ENCODE results near the gene CNTNAP2.
"Not testable (repeated sequence)": the region's sequence is repeated elsewhere in the genome, so short reads cannot be mapped to it uniquely, and the experiment has no call there.

The CNTNAP2 gene

DNA sequence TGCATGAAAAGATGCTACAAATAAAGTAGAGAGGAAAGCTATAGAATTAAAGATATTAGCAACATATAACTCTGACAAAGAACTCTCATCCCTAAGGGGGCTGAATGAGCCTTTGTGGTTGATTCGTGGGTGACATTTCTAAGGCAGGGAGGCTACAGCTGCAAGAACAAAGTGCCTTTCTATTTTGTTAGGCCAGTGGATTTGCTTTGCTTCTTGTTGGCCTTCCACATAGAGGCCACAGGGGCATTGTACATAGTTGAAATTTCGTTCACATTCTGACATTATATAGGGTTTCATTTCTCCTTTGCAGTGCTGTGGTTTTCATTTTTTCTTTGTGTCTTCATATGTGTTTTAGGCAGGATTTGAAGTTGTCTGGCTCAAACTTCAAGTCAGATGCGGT lies 1654.7 kb downstream of the CNTNAP2 start:
- no peak for ATAC-seq
- DNase-seq, result no peak

DNA sequence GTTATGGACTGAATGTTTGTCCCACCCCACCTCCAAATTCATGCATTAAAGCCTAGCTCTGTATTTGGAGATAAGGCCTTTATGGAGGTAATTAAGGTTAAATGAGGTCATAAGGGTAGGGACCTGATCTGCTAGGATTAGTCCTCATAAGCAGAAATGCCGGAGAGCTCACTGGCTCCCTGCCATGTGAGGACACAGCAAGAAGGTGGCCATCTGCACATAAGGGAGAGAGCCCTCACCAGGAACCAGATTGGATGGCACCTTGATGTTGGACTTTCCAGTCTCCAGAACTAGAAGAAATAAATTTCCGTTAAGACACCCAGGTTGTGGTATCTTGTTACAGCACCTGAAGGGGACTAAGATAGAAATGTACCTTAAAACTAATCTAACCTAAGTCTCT lies 1657.9 kb downstream of the CNTNAP2 start:
- no peak for DNase-seq
- ATAC-seq, result no peak

DNA sequence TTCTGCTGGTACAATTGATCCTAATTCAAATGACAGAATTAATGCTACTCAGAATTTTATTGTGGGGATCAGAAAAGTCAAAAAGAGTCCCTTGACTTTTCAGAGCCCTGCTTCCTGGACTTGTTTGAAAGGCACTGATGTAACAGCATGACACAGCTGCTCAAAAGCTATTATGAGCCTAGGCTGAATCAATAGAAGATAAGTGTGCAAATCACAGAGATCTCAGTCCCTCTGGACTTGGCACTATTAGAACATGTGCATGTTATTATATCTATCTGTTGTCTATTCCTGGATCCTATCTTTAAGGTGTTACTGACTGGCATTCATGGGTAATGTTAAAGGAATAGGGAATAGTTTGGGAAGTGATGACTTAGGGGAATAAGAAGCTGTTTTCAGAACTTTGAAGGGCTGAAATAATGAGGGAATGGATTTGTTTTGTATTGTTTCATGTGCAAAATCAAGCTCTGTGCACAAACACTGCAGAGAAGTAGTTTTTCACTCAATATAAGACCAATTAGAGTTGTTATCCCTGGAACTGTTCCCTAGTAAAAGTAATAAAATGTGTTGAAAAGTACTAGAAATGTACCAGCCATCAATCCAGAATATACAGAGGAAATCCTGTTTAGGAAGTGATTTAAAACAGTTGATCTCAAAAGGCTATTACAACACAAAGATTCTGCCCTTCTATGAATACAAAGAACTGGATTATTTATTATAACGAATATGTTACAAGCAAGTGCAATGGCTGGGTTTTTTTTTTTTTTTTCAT lies 1659.1 kb downstream of the CNTNAP2 start:
- ATAC-seq, result no peak
- DNase-seq, result no peak

DNA sequence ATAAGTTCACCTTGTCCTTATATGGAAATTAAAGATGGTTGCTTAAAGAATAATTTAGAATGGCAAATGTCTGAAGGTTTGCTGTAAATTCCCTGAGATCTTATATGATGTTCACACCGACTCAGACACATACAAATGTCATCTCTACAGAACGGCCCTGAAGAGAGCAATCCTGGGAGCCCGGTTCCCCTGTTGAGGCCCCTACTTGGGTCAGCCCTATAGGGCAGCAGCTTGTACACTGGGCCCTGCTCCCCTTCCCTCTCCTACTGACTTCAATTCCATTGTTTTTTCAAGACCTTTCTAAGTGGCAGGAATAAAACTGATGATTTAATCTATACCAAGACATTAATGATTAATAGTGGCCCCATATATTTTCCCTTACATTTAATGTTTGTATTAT lies 1660.7 kb downstream of the CNTNAP2 start:
- no peak for ATAC-seq
- DNase-seq, result no peak

DNA sequence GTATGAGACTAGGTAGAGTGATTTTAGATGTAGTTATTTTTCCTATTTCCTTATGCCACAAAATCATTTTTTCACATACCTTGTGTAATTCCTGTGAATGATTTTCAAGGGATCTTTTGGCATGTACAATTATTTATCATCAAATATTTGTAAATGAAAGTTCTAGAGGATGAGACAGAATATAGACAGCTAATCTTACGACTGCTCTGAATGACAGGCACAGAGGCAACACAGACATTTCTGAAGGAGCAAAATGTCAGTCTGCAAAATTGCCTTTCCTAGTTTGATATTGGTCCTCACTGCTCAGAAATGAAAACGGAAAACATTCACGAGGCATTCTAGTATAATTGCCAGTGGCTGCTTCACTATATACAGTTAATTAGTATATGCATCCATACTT lies 1663.3 kb downstream of the CNTNAP2 start:
- ATAC-seq (no peak), DNase-seq (no peak)

DNA sequence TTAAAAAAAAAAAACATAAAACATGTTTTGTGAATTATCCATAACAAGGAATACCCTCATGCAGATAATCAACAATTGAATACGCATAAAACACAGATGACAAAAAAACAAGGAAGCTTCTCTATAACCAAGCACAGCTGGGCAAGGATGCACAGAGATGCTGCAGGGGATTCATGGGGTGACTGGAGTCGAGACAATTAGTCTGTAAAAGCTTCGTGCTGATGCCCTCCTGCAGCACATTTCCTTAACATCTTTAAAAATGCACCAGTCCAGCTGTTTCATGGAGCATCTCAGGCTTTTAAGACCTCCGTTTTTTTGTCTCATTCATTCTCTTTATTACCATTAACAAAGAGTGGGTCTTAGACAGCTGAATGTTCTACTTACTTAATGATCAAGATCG lies 1680.0 kb downstream of the CNTNAP2 start:
- DNase-seq (no peak), ATAC-seq (no peak)

DNA sequence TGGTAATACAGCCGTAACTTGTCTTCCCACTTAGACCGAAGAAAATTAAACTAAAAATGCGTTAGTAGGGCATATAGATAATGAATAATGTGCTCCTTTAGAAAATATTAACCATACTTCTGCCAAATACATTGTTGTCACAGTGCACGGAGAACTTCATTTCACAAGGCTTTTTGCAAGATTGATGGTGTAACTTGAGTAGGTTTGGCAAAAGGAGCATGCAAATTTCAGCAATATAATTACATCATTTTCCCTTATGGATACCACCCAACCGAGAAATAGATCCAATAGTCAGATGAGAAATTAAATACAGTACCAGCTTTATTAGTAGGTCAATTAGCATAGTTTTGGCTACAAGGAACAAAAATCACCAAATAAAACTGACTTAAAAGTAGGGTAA lies 1681.4 kb downstream of the CNTNAP2 start:
- ATAC-seq, result no peak
- no peak for DNase-seq

DNA sequence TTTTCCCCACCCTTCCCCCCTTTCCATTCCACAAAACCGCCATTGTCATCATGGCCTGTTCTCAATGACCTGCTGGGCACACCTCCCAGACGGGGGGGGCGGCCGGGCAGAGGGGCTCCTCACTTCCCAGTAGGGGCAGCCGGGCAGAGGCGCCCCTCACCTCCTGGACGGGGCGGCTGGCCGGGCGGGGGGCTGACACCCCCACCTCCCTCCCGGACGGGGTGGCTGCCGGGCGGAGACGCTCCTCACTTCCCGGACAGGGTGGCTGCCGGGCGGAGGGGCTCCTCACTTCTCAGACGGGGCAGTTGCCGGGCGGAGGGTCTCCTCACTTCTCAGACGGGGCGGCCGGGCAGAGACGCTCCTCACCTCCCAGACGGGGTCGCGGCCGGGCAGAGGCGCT lies 1685.2 kb downstream of the CNTNAP2 start:
- DNase-seq, ATAC-seq: not testable (repeated sequence)

DNA sequence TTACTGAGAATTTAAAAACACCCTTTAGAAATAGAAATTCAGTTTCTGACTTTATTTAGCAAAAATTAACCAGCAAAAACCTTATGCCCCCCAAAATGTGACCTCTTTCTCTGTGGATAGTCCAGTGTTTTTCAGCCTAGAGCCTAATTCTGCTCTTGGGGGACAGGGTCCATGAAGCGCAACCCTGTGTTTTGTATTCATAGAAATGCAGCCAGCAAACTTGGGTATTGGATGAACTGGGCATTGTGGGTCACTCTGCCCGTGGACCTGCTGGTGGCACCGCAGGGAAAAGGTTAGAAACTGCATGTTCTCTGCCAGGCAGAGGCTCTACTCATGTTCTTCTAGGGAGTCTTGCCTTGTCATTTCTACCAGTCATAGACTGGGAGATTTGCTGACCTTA lies 1686.5 kb downstream of the CNTNAP2 start:
- ATAC-seq (no peak), DNase-seq (no peak)

DNA sequence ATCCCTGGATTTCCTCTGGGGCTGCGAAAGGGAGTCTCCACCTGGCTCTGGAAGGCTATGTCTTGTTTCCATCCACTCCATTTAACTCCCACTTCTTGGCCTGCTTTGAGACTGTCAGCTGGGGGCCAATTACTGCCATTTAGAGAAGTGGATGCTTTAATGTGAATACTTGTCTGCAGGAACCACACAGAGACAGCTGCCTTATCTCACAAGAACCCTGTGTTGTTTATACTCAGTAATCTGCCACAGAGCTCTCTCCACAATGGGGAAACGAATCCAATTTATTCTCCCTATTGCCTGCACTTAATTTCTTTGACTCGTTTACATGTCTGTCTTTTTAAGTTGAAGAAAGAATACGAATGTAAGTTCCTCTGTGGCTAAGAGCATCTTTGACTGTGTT lies 1687.0 kb downstream of the CNTNAP2 start:
- ATAC-seq (no peak), DNase-seq (no peak)

DNA sequence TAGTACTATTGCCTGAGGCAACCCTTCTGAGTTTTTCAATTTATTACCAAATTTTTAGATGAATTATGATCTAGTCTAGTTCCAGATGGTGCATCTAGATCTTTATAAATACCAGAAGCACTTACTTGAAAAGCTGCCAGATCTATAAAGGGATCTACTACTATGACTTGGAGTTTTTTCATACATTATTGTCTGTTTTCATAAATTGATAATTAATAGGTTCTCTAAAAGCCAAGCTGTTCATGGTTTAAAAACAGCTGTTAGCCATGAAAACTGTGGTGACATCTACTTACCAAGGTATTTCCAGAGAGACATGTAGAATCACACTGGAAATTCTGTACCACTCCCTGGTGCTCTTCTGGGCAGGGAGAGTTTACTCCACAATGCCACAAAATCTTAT lies 1687.4 kb downstream of the CNTNAP2 start:
- no peak for DNase-seq
- no peak for ATAC-seq

DNA sequence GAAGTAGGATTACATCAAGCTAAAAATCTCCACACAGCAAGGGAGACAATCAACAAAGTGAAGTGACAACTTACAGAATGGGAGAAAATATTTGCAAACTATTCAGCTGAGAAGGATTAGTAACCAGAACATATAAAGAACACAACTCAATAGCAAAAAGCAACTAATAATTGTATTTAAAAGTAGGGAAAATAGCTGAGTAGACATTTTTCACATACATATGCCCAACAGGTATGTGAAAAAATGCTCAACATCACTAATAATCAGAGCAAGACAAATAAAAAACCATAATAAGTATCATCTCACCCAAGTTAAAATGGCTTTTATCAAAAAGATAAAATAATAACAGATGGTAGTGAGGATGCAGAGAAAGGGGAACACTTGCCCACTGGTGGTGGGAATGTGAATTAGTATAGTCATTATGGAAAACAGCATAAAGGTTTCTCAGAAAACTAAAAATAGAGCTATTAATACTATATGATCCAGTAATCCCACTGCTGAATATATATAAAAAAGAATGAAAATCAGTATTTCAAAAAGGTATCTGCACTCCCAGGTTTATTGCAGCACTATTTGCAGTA lies 1689.5 kb downstream of the CNTNAP2 start:
- DNase-seq (no peak), ATAC-seq (no peak)

DNA sequence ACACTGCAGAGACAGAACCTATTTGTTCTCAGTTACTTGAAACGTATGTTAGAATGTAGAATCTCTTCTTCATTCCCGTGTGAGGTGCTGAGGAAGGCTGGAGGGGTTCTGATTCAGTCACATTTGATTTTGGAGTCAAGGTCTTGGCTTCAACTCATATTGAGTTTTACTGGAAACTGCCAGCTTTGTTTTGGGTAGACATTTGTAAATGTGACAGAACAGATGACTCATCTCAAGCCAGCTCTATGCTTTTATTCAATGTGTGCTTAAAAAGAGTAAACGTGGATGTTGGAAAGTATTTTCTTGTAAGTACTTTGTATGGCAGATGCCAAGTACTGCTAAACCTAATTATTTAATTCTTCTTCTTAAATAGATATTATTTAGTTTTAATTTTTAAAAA lies 1693.2 kb downstream of the CNTNAP2 start:
- ATAC-seq, result no peak

DNA sequence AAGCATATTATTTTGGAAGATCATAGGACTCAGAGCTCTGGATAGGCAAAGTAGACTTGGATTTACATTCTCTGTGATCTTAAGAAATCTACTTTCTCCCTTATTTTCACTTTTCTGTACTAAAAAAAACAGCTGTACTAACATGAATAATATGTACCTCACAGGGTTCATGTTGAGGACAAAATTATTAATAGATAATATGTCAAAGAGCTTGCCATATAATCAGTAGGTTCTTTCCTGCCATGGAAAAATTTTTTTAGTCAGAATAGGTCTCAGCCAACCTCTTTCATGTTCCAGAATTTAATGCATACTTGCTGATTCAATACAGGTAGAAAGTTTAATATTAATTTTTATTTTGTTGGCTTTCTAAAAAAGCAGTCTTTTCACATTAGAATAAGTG lies 1693.7 kb downstream of the CNTNAP2 start:
- no peak for ATAC-seq
- no peak for DNase-seq

More for the DNA sequence above, 1693.2 kb downstream of the CNTNAP2 start:
- no peak for DNase-seq

DNA sequence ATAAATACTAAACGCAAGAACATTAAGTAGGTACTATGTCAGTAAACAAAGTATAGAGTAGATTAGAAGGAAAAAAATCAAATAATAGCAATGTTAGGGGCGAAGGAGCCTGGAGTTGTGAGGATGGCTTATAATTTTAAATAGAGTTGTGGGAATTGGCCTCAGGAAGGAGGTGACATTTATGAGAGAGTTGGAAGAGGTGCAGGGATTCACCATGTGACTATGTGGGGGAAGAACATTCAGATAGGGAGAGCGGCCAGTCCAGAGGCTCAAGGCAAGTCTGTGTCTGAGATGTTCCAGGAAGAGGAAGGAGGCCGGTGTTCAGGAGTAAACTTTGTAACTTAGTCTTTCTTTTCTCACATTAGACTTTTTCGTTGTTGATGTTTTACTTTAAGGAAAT lies 1695.3 kb downstream of the CNTNAP2 start:
- ATAC-seq (no peak), DNase-seq (no peak)

DNA sequence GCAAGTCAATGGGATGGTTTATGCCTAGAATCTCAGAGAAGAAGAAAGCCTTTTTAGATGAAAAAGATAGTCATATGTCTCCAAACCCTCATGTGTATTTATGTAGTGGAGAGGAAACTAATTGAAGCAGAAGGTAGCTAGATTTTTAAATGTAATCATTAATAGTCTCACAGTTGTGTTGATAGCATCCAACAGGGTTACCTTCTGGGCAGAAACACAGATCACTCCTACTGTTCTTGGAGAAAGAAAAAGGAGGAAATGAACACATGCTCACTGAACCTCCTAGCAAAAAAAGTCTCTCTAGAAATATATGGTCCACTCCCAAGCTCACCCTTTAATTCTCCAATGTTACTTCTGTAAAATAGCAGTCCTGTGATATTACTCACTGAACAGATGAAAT lies 1696.7 kb downstream of the CNTNAP2 start:
- DNase-seq (no peak), ATAC-seq (no peak)

DNA sequence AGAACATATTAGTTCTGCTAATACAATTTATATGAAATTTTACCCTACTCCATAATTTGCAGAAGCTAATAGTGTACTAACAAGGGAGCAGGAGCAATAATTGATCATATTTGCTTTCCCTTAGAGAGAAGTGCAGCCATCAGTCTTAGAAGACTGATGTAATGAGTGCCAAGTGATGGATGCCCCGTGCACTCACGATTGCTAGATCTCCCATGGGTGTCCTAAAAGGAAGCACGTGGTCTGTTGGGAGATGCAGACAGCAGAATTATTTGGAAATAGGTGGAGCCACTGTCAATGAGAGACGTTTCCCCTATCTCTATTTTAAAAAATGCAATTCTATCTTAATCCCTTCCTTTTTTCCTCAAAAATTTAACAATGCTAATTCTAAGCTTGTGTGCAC lies 1701.7 kb downstream of the CNTNAP2 start:
- ATAC-seq (no peak), DNase-seq (no peak)

DNA sequence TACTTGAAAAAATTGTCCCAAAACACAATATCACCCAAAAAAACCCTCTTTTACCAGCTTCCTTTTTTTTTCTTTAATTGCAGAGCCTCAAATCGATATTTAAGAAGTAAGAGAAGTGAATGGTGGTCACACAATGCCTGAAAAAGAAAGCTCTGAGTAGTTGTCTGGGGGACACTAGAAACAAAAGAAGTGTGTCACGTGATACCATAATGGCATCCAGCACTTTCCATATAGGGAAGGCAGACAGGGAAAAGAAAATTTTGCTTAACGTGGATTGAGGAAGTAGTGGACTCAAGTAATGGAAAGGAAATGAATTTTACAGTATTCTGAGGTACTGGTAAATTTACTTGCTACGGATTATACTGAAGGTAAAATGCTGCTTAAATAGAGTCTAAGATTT lies 1708.1 kb downstream of the CNTNAP2 start:
- no peak for ATAC-seq
- no peak for DNase-seq

DNA sequence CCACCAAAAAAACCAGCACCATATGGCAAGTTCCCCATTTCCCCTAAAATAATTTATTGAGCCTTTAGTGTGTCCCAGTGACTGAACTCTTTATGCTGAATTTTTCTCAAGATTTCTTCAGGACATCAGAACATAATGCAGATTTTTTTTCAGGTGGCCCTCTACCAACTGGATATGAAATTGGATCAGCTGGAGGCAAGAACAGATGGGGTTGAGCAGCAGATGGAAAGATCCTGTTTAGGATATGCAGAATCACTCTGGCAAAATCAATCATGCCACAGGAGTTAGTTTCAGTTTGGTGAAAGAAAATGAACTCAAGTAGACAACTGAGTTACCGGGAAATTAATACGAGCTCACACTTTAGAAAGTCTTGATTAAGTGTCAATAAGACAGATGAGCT lies 1712.4 kb downstream of the CNTNAP2 start:
- no peak for ATAC-seq
- DNase-seq, result no peak

DNA sequence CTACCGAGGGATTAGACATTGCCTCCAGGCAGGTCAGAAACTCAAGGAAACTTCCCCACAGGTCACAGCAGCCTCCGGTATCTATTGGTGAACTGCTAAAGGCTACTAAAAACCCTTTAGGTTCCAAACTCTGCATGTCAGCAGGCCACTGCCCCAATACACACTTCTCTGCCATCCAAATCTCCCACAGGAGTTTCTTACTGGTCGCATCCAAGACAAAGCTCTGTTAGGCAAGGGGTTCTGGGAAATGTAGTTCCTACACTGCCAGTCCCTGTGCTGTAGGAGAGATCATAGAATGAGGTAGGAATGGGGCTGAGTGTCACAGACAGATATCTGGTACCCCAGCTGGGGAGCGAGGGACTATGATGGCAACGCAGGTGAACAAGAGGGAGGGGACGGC lies 1717.0 kb downstream of the CNTNAP2 start:
- no peak for ATAC-seq

DNA sequence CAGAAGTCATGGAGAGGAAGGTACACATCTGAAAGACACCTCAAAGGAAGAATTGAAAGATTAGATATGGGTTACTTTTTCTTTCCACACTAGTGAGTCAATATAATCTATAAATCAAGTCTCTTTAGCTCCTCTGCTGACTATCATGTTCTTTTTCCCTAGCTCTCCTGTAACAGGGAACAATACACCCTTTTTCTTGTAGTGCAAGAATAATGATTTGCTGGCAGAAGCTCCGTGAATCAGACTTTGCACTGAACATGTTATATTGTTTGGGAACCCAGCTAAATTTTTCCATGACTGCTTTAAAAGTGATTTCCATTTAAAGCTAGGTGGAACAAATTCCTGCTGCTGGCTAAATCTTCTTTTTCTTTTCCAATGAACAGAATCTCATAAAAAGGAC lies 1717.4 kb downstream of the CNTNAP2 start:
- ATAC-seq (no peak), DNase-seq (no peak)

More for the DNA sequence above, 1717.0 kb downstream of the CNTNAP2 start:
- DNase-seq, result no peak

DNA sequence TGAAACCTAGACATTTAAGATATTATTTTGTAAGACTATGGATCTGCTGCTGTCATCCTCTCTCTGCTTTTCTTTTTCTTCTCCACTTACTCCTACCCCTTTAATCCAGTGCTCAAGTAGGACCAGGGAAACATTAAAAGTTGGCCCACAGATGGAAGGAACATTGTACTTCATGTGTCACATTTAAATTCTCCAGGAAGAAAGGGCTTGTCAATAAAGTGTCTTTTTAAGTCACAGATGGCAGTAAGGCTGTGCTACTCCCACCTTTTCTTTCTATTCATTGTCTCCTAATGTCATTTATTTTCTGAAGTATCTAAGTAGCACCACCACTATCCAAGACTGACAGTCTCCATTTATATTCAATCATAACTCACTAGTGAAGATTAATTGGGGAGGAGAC lies 1736.2 kb downstream of the CNTNAP2 start:
- DNase-seq, result no peak
- ATAC-seq, result no peak

DNA sequence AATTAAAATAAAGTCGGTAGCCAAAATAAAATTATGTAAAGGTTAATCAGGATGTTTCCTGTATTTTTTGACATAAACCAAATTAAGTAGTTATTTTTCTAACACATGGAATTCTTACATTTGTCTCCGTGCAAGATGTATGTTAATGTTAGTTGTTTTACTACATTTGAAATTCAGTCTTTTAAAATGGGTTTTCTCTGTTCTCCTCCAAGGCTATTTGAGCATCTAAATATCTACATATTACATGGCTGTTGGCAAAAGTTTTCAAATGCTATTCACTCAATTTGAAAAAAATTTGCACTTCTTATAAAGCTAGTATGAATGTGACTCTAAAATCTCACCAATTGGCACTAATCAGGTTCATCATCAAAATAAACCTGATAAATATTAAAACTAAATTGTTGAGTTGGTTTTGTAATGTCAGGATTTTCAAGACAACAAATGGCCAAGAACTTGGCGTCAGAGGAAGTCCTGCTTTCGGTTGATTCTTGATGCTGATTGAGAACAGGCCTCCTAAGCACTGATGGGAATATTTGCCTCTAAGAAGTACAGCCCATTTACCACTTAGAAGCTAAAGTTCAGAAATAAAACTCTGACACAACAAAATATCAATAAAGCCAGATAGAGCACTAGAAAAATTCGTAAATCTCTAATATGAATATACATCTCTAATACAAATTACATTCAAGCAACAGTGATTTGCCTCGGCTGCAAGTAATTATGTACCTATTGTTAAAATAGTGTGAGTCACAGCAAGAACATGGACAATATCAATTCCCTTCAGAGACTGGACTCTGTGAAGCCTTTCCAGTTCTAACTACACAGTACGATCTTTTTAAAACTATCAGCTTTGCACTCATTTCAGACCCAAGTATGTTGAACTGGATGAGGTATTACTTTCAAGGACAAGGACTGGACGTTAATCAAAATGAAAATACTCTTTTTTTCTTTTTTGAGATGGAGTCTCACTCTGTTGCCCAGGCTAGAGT lies 1740.8 kb downstream of the CNTNAP2 start:
- DNase-seq (no peak), ATAC-seq (no peak)
